Fibroblast of skin of scalp (primary cell): ENCODE measurements around the gene TRIM46. TPM values are rescaled to one million over a fixed set of nuclear protein-coding genes. Genes with fewer than 3 reads are reported as not detected.

ENCODE experiments used
- DNase-seq: peaks from one replicate; pipeline ENCODE4 v3.0.0-alpha.2; 2013
- polyA plus RNA-seq, 2 experiments: library from polyadenylated mRNA; unstranded; fragments of 120-200 nt; gene quantifications; one replicate each; pipeline ENCODE4 v1.2.1, GENCODE V29; 2013; ENCODE audit not compliant: insufficient read length in 2 of 2

TRIM46 gene, protein sequence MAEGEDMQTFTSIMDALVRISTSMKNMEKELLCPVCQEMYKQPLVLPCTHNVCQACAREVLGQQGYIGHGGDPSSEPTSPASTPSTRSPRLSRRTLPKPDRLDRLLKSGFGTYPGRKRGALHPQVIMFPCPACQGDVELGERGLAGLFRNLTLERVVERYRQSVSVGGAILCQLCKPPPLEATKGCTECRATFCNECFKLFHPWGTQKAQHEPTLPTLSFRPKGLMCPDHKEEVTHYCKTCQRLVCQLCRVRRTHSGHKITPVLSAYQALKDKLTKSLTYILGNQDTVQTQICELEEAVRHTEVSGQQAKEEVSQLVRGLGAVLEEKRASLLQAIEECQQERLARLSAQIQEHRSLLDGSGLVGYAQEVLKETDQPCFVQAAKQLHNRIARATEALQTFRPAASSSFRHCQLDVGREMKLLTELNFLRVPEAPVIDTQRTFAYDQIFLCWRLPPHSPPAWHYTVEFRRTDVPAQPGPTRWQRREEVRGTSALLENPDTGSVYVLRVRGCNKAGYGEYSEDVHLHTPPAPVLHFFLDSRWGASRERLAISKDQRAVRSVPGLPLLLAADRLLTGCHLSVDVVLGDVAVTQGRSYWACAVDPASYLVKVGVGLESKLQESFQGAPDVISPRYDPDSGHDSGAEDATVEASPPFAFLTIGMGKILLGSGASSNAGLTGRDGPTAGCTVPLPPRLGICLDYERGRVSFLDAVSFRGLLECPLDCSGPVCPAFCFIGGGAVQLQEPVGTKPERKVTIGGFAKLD
- 8.0 TPM for polyA plus RNA-seq (2013, experiment 1 of 2; ENCODE audit: insufficient read length)
- polyA plus RNA-seq (2013, experiment 2 of 2; ENCODE audit: insufficient read length), result 6.8 TPM

DNA sequence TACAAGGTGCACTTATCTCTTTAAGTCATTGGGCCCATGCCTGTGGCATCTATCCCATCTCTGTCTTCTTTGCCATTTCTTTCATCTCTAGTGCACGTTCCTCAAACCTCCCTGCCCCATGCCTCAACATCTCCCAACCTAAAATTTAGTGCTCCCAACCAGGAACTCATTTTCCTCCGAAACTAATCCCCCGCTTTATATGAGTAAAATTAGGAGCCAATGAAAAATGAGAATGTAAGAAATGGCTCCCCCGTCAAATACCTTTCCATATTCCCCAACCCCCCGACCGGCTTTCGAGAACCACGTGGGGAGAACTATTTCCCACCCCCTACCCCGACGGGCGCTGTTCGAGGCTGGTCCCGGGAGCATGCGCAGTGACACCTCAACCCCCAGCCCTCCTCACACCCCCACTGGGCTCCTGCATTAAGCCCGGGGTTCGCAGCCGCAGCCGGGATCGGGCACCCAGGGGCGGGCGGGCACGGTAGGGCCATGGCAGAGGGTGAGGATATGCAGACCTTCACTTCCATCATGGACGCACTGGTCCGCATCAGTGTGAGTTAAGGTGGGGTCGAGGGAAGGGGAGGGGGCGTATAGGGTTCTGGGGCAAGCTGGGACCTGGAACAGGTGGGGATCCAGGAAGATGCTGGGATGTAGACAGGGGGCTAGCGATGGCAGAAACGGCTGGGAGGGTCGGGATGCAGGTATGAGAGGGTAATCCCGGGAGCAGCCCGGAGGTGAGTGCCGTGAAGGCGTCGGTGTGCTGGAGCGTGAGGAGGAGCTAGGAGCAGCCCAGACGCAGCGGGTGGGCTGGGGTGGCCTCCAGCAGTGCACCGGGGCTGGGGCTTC, at the start of gene TRIM46:
TSS of gene TRIM46 (plus strand) at position 372 of the 846 bp plus-strand sequence. CDS start at position 490, 118 bp downstream.
- DNase-seq, result peak; percentile 82

GRCh38 chr1:155124503-155125463, 48.9 kb upstream of the TRIM46 start:
- peak; percentile 53 for DNase-seq

DNA sequence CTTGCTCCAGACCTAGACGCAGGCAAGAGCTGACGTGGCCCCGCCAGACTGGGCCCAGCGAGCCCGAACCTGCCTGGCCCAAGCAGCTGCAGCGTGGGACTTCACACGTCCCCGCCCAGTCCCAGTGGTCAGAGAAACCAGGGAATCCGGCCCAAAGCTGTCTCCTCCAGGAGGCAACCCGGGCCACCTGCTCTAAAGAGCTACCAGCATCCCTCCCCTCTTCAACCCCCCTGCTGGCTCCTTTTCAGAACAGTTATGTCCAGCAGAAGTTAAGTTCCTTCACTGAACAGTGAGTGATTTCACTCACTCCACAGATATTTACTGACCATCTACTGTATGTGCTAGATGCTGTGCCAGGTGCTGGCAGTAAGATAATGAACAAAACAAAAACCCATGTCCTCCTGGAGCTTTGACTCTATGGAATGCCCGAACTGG, 48.1 kb upstream of the TRIM46 start:
- no peak for DNase-seq

- DNase-seq, result no peak
Measured at GRCh38 chr1:155125946-155126555, 47.6 kb upstream of the TRIM46 start.

DNA sequence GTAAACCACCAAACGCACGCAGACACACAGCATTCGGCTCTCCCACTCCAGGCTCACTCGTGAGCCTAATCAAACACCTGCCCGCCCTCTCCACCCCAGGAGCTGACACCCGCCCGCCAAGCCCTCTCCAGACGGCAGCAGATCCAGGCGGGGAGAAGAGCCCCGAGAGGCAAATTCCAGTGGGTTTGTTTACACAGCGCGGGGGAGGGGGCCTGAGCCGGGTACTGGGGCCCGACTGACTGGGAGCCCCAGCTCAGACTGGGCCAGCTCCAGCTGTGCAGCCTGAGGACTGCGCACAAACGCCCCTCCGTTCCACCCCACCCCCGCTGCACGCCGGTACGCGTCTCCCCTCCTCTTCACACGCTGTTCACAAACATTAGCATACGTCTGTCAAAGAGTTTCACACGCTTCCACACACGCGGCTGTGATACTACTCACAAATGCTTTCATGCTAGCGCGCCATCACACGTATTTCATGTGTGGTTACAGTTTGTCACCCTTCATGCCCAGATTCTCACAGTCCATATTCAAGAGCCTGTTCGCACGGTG, 47.0 kb upstream of the TRIM46 start:
- DNase-seq, result peak; percentile 10

GRCh38 chr1:155127105-155127966, 46.3 kb upstream of the TRIM46 start, which contains the start of gene EFNA1:
TSS of gene EFNA1 (plus strand) at chr1:155127876. CDS start at chr1:155127978, 102 bp downstream.
- DNase-seq, result peak; percentile 17

DNA sequence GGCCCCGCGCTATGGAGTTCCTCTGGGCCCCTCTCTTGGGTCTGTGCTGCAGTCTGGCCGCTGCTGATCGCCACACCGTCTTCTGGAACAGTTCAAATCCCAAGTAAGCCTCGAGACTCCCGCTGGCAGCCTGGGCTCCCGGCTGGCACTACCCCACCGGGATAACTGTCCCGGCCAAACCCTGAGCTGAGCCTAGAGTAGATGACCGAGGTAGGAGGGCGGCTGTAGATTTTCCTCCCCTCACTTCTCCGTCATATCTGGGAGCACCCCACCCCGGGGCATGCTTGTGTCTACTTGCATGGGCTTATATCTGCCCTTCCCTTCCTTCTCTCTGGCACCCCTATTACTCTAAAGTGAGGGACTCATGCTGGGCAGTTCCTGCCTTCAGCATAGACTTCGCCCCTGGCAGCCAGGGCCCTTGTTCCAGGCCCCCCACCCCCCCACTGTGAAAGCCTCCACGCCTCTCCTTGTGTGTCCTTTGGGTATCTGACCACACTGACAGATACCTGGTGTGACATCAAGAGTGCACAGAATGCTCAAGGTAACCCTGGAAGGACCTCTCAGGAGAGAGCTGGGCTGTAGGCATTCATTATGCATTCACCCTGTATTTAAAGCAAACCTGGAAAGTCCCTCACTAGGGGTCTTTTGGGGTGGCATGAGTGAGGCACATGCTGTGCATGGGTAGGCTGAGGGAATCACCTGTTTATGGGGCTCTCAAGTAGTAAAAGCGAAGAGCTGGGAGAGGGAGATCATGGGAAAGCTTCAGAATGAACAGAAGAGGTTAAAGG, 45.5 kb upstream of the TRIM46 start:
- no peak for DNase-seq

GRCh38 chr1:155128755-155129473, 44.7 kb upstream of the TRIM46 start:
- no peak for DNase-seq

GRCh38 chr1:155130272-155131006, 43.2 kb upstream of the TRIM46 start:
- no peak for DNase-seq

DNA sequence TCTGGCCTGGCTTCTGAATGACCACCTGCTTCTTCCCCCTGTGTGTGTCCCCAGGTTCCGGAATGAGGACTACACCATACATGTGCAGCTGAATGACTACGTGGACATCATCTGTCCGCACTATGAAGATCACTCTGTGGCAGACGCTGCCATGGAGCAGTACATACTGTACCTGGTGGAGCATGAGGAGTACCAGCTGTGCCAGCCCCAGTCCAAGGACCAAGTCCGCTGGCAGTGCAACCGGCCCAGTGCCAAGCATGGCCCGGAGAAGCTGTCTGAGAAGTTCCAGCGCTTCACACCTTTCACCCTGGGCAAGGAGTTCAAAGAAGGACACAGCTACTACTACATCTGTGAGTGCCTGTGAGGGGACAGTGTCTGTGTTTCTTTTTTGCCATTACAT, 42.4 kb upstream of the TRIM46 start:
- no peak for DNase-seq

DNA sequence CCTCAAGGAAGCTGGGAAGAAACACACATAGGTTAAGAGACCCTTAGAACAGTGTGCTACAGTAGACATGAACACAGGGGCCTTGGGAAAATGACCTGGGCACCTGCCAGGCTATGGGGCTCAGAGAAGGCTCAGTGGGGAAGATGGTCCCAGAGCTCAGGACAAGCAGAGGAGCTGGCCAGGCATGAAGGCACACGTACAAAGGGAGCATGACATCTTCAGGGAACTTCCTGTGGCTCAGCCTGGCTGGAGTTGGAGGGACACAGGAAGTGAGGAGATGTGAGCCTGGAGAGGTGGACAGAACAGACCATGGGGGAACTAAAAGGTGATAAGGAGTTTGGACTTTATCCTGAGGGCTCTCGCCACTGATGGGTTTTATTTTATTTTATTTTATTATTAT, 41.8 kb upstream of the TRIM46 start:
- no peak for DNase-seq

- DNase-seq, result no peak
Measured at GRCh38 chr1:155133799-155134281, 39.8 kb upstream of the TRIM46 start.

GRCh38 chr1:155134322-155134721, 39.3 kb upstream of the TRIM46 start:
- no peak for DNase-seq

- peak; percentile 83 for DNase-seq
Measured at GRCh38 chr1:155134880-155135414, 38.7 kb upstream of the TRIM46 start.

DNA sequence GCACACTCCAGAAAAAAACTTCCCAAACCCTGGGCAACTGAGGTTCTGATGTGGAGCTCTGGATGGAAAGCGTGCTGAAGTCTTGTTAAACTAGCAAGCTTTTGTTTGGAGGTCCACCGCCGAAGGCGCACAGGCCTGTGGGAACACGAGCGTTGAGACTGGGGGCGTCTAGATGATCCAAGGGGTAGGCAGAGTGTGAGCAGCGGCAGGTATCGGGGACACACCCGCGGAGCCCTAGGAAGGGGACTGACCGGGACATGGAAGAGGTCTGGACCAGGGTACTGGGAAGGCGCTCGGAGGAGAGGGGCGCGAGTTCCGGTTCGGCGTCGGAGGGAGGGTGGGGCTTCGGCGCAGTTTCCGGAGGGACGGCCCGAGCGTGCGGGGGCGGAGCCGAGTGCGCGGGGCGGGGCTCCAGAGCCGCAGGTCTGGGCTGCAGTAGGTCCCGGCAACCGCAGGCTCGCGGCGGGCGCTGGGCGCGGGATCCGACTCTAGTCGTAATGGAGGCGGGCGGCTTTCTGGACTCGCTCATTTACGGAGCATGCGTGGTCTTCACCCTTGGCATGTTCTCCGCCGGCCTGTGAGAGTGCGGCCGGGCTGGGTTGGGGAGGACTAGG, 38.1 kb upstream of the TRIM46 start, which contains the start of gene SLC50A1:
TSS of gene SLC50A1 (plus strand) at position 438 of the 614 bp plus-strand sequence. CDS start at position 498, 60 bp downstream.
- peak; percentile 93 for DNase-seq

DNA sequence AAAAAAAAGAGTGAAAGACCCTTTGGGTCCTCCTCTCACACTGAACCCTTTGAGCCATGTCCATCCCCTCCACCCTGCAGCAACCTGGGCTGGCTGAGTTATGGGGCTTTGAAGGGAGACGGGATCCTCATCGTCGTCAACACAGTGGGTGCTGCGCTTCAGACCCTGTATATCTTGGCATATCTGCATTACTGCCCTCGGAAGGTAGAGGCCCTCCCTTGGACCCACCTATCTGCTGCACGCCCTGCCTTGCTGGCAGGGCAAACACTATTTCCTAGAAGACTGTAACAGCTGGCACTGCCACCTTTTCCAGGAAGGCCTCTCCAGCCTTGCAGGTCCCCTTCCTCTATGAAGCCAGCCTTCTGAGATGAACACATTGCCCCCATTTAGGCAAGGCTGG, 36.9 kb upstream of the TRIM46 start:
- DNase-seq, result no peak
